GM18505 (cell line): ENCODE data around the gene CMYA5.
"Not testable (repeated sequence)": the region's sequence is repeated elsewhere in the genome, so short reads cannot be mapped to it uniquely, and the experiment has no call there.

ENCODE experiments used
- ATAC-seq: cut with Tn5 transposase; IDR thresholded peaks from one replicate; pipeline ENCODE4 v1.9.1; 2021; ENCODE audit not compliant: unreplicated experiment
- POLR2A ChIP-seq: IDR thresholded peaks from 4 replicates; pipeline ENCODE4 v1.6.1; 2011; ENCODE audit warnings: borderline replicate concordance; ENCODE audit not compliant: insufficient read depth, insufficient read length; ENCODE audit errors: extremely low read depth

CMYA5 gene

GRCh38 chr5:79753092-79753491 is 63.5 kb downstream of the CMYA5 start:
- ATAC-seq = no peak
- no peak for TF ChIP-seq POLR2A

GRCh38 chr5:79753877-79754645 is 64.4 kb downstream of the CMYA5 start:
- ATAC-seq = no peak
- TF ChIP-seq POLR2A = no peak

- no peak for TF ChIP-seq POLR2A
- no peak for ATAC-seq
Measured at GRCh38 chr5:79754865-79755555, 65.4 kb downstream of the CMYA5 start.

GRCh38 chr5:79756076-79756475 is 66.4 kb downstream of the CMYA5 start:
- ATAC-seq = no peak

GRCh38 chr5:79759436-79759835 is 69.8 kb downstream of the CMYA5 start:
- ATAC-seq = no peak
- no peak for TF ChIP-seq POLR2A

More at GRCh38 chr5:79756076-79756475, 66.4 kb downstream of the CMYA5 start:
- TF ChIP-seq POLR2A = no peak

- ATAC-seq = no peak
- no peak for TF ChIP-seq POLR2A
Measured at GRCh38 chr5:79759848-79760247, 70.2 kb downstream of the CMYA5 start.

GRCh38 chr5:79762929-79763328 is 73.3 kb downstream of the CMYA5 start:
- ATAC-seq = no peak
- TF ChIP-seq POLR2A = no peak

GRCh38 chr5:79764147-79764546 is 74.5 kb downstream of the CMYA5 start:
- not testable (repeated sequence) for ATAC-seq

- no peak for ATAC-seq
- TF ChIP-seq POLR2A = no peak
Measured at GRCh38 chr5:79771387-79771786, 81.8 kb downstream of the CMYA5 start.

GRCh38 chr5:79772651-79773050 is 83.0 kb downstream of the CMYA5 start:
- ATAC-seq = no peak
- TF ChIP-seq POLR2A = no peak

GRCh38 chr5:79773612-79774011 is 84.0 kb downstream of the CMYA5 start:
- no peak for ATAC-seq
- no peak for TF ChIP-seq POLR2A

GRCh38 chr5:79774171-79774854 is 84.7 kb downstream of the CMYA5 start:
- TF ChIP-seq POLR2A = no peak
- no peak for ATAC-seq

- ATAC-seq = no peak
- no peak for TF ChIP-seq POLR2A
Measured at GRCh38 chr5:79774855-79775237, 85.2 kb downstream of the CMYA5 start.

- ATAC-seq = not testable (repeated sequence)
Measured at GRCh38 chr5:79784741-79785140, 95.1 kb downstream of the CMYA5 start.
